ENCODE data around the gene HM13. TPM values are rescaled to one million over a fixed set of nuclear protein-coding genes. Genes with fewer than 3 reads are reported as not detected.

The HM13 gene
- total and polyA plus RNA-seq, 2 of the 13 experiments (the other 11 are each of a cell fraction or from before 2014, with no cell fraction given), result 118 to 243 TPM

DNA sequence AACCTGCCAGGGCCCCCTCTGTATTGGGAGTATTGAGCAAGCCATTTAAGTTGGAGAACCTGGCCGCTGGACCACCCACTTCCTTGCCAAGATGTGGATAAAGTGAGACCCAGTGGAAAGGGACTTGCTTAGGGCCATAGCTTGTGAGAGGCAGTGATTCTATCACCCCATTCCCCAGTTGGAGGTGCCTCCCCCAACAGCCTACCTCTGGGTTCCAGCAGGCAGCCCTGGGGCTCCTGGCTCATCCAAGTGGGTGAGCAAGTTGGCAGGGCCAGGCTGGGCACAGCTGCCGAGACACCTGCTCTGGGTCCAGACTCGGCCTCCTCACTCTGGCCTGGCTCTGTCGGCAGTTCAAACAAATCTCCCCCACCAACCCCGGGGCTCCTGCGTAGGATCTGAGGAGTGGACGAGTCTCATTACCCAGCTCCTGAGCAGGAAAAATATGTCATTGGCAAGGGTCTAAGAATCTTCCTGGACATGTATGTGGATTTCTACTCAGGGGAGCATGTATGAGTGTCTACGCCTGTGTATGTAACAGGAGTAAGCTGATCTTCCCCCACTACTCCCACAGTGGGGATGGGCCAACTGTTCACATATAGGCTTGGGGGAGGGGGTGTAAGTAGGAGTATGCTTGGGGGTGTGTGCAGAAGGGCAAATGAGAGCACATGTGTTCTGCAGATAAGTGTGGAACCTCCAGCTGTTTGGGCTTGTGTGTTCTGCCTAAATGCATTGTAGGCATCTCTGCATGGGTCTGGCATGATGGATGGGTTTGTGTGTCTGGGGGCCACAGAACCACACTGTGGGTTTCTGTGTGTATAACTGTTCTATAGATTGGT lies 92.8 kb downstream of the HM13 start (continued):
- TF ChIP-seq, protein P1, sequence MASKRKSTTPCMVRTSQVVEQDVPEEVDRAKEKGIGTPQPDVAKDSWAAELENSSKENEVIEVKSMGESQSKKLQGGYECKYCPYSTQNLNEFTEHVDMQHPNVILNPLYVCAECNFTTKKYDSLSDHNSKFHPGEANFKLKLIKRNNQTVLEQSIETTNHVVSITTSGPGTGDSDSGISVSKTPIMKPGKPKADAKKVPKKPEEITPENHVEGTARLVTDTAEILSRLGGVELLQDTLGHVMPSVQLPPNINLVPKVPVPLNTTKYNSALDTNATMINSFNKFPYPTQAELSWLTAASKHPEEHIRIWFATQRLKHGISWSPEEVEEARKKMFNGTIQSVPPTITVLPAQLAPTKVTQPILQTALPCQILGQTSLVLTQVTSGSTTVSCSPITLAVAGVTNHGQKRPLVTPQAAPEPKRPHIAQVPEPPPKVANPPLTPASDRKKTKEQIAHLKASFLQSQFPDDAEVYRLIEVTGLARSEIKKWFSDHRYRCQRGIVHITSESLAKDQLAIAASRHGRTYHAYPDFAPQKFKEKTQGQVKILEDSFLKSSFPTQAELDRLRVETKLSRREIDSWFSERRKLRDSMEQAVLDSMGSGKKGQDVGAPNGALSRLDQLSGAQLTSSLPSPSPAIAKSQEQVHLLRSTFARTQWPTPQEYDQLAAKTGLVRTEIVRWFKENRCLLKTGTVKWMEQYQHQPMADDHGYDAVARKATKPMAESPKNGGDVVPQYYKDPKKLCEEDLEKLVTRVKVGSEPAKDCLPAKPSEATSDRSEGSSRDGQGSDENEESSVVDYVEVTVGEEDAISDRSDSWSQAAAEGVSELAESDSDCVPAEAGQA (IDR thresholded peaks at IDR 0.05; ENCODE audit: low read depth), result 0 out of 2 replicates have a peak, but pooled peaks have one; percentile 13
- TF ChIP-seq, protein P1 (CRISPR knock-in tag; IDR thresholded peaks at IDR 0.05; ENCODE audit: borderline replicate concordance), result peak; percentile 46; the same call in 1 of the 2 replicates
- TF ChIP-seq, protein P2, sequence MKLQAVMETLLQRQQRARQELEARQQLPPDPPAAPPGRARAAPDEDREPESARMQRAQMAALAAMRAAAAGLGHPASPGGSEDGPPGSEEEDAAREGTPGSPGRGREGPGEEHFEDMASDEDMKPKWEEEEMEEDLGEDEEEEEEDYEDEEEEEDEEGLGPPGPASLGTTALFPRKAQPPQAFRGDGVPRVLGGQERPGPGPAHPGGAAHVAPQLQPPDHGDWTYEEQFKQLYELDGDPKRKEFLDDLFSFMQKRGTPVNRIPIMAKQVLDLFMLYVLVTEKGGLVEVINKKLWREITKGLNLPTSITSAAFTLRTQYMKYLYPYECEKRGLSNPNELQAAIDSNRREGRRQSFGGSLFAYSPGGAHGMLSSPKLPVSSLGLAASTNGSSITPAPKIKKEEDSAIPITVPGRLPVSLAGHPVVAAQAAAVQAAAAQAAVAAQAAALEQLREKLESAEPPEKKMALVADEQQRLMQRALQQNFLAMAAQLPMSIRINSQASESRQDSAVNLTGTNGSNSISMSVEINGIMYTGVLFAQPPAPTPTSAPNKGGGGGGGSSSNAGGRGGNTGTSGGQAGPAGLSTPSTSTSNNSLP (IDR thresholded peaks at IDR 0.05; ENCODE audit: low read depth, low read length), result no peak; the same call in 1 of the 2 replicates
- TF ChIP-seq, protein P3, sequence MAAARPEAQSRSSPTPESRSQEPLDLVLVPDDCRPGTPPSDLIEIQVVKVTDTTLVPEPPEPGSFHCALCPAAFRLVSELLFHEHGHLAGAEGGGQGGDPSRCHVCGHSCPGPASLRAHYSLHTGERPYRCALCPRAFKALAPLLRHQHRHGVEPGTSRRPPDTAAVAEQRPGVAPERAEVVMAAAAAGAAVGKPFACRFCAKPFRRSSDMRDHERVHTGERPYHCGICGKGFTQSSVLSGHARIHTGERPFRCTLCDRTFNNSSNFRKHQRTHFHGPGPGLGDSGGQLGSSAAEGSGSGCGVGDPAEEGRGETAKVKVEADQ (CRISPR knock-in tag; IDR thresholded peaks at IDR 0.05; ENCODE audit: borderline replicate concordance), result no peak
- TF ChIP-seq ERF (CRISPR knock-in tag; IDR thresholded peaks at IDR 0.05), result peak; percentile 22; the same call in 1 of the 2 replicates
- 0 out of 2 replicates have a peak, but pooled peaks have one; percentile 31 for TF ChIP-seq HNF4A (CRISPR knock-in tag; IDR thresholded peaks at IDR 0.05)
- TF ChIP-seq FOXA3 (CRISPR knock-in tag; IDR thresholded peaks at IDR 0.05), result peak; percentile 65; the same call in 1 of the 2 replicates
- TF ChIP-seq MXD4 (CRISPR knock-in tag; IDR thresholded peaks at IDR 0.05), result no peak; the same call in 1 of the 2 replicates
- no peak; the same call in 1 of the 2 replicates for TF ChIP-seq ZNF746 (CRISPR knock-in tag; IDR thresholded peaks at IDR 0.05)
- TF ChIP-seq, protein P4, sequence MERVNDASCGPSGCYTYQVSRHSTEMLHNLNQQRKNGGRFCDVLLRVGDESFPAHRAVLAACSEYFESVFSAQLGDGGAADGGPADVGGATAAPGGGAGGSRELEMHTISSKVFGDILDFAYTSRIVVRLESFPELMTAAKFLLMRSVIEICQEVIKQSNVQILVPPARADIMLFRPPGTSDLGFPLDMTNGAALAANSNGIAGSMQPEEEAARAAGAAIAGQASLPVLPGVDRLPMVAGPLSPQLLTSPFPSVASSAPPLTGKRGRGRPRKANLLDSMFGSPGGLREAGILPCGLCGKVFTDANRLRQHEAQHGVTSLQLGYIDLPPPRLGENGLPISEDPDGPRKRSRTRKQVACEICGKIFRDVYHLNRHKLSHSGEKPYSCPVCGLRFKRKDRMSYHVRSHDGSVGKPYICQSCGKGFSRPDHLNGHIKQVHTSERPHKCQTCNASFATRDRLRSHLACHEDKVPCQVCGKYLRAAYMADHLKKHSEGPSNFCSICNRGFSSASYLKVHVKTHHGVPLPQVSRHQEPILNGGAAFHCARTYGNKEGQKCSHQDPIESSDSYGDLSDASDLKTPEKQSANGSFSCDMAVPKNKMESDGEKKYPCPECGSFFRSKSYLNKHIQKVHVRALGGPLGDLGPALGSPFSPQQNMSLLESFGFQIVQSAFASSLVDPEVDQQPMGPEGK (CRISPR knock-in tag; IDR thresholded peaks at IDR 0.05), result peak; percentile 90
- TF ChIP-seq, protein P5, sequence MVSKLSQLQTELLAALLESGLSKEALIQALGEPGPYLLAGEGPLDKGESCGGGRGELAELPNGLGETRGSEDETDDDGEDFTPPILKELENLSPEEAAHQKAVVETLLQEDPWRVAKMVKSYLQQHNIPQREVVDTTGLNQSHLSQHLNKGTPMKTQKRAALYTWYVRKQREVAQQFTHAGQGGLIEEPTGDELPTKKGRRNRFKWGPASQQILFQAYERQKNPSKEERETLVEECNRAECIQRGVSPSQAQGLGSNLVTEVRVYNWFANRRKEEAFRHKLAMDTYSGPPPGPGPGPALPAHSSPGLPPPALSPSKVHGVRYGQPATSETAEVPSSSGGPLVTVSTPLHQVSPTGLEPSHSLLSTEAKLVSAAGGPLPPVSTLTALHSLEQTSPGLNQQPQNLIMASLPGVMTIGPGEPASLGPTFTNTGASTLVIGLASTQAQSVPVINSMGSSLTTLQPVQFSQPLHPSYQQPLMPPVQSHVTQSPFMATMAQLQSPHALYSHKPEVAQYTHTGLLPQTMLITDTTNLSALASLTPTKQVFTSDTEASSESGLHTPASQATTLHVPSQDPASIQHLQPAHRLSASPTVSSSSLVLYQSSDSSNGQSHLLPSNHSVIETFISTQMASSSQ (IDR thresholded peaks at IDR 0.05; ENCODE audit: low read depth), result peak; percentile 74
- TF ChIP-seq, protein P5 (CRISPR knock-in tag; IDR thresholded peaks at IDR 0.05; ENCODE audit: borderline replicate concordance), result peak; percentile 79; the same call in 1 of the 2 replicates
- no peak for TF ChIP-seq ZNF530 (CRISPR knock-in tag; IDR thresholded peaks at IDR 0.05; ENCODE audit: low read depth)

Data from HepG2 (cell line).